ENCODE results near the gene CDH8. TPM values are rescaled to one million over a fixed set of nuclear protein-coding genes. Genes with fewer than 3 reads are reported as not detected.
A peak's percentile ranks its signal among the peaks of the same experiment; 100 is the strongest.

The CDH8 gene
- total RNA-seq, 1 experiment from 2014 or later, result 5.7 TPM

DNA sequence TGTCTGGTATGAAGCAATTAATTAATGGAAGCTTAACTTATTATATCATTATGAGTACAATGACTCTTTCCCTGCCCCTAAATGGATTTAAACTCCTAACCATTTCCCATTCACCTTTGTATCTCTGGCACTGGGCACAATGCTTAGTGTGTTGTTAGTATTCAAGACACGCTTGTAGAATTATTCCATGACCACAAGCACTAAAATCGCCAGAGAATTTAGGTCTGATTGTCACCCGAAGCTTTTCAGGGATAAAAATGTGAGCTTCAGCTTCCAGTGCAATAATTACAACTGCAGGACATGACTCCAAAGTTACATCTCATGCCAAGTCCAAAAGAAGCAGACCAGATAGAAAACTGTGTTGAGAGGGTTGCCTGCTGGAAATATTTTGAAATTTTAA is 101.6 kb downstream of the CDH8 start:
- Histone ChIP-seq H3K27ac (ENCODE audit: low read length) (no peak overlapping the region), H3K4me1 (ENCODE audit: insufficient read depth, low read length) (peaks cover 14% of the 10 kb centered on the region), H3K9me2 (replicated peaks; ENCODE audit: low read length) (no peaks in the 10 kb centered on the region), H3K27me3 (ENCODE audit: low read length) (no peaks in the 10 kb centered on the region), H3K4me2 (ENCODE audit: low read length) (no peak overlapping the region), H3K79me2 (ENCODE audit: low read length) (no peaks in the 10 kb centered on the region), H3K9me3 (ENCODE audit: low read length) (no peaks in the 10 kb centered on the region), H3K9ac (ENCODE audit: low read length) (no peak overlapping the region), H3K4me3 (ENCODE audit: low read length) (no peak overlapping the region), H3K36me3 (ENCODE audit: low read depth, low read length) (no peaks in the 10 kb centered on the region), H2AFZ (ENCODE audit: low read length) (no peak overlapping the region), H3F3A (ENCODE audit: low read length, unreplicated experiment) (no peaks in the 10 kb centered on the region), H4K20me1 (ENCODE audit: low read length) (no peaks in the 10 kb centered on the region)
- intact Hi-C loops (cut with micrococcal nuclease), result loop anchor here (5.0 to 10.0 kb wide), 2 partner anchors 222 to 270 kb away; no protein-coding TSS in a partner anchor
- BruUV-seq (replicated peaks), result no TSS peak
- DNase-seq (no peak), ATAC-seq (no peak)
- POLR2A ChIA-PET (ENCODE audit: unreplicated experiment), result no interaction called here
- TF ChIP-seq EZH2phosphoT487 (IDR thresholded peaks at IDR 0.05; ENCODE audit: borderline replicate concordance, low read length) (no peak), CTCF (conservative IDR thresholded peaks at IDR 0.05; ENCODE audit: low read depth, low read length) (no peak), EZH2 (IDR thresholded peaks at IDR 0.05; ENCODE audit: low read length, unreplicated experiment) (no peak)
- CTCF ChIA-PET, result no interaction called here

- Histone ChIP-seq H3F3A (ENCODE audit: low read length, unreplicated experiment) (no peaks in the 10 kb centered on the region), H3K9ac (ENCODE audit: low read length) (peak overlapping the region; percentile 15; the same call in 1 of the 2 replicates), H3K79me2 (ENCODE audit: low read length) (no peaks in the 10 kb centered on the region), H2AFZ (ENCODE audit: low read length) (no peak overlapping the region), H3K27me3 (ENCODE audit: low read length) (no peaks in the 10 kb centered on the region), H3K4me1 (ENCODE audit: insufficient read depth, low read length) (peaks cover 26% of the 10 kb centered on the region), H3K9me3 (ENCODE audit: low read length) (no peaks in the 10 kb centered on the region), H3K27ac (ENCODE audit: low read length) (peak overlapping the region; percentile 74), H3K9me2 (replicated peaks; ENCODE audit: low read length) (no peaks in the 10 kb centered on the region), H3K4me3 (ENCODE audit: low read length) (no peak overlapping the region), H3K36me3 (ENCODE audit: low read depth, low read length) (no peaks in the 10 kb centered on the region), H3K4me2 (ENCODE audit: low read length) (peak overlapping the region; percentile 44), H4K20me1 (ENCODE audit: low read length) (no peaks in the 10 kb centered on the region)
- POLR2A ChIA-PET (ENCODE audit: unreplicated experiment), result interaction anchor here (0.5 kb wide), 1 partner anchor 265 kb away, joined by 3 read pairs; no protein-coding TSS in a partner anchor
- TF ChIP-seq EZH2 (IDR thresholded peaks at IDR 0.05; ENCODE audit: low read length, unreplicated experiment) (no peak), EZH2phosphoT487 (IDR thresholded peaks at IDR 0.05; ENCODE audit: borderline replicate concordance, low read length) (no peak), CTCF (conservative IDR thresholded peaks at IDR 0.05; ENCODE audit: low read depth, low read length) (no peak)
- CTCF ChIA-PET, result no interaction called here
- peak; percentile 89 for ATAC-seq
- DNase-seq, result peak; percentile 79
- BruUV-seq (replicated peaks), result no TSS peak
- intact Hi-C loops (cut with micrococcal nuclease), result loop anchor here (5.0 to 10.0 kb wide), 2 partner anchors 217 to 265 kb away; no protein-coding TSS in a partner anchor
Measured at GRCh38 chr16:61929776-61930175, 106.5 kb downstream of the CDH8 start.

DNA sequence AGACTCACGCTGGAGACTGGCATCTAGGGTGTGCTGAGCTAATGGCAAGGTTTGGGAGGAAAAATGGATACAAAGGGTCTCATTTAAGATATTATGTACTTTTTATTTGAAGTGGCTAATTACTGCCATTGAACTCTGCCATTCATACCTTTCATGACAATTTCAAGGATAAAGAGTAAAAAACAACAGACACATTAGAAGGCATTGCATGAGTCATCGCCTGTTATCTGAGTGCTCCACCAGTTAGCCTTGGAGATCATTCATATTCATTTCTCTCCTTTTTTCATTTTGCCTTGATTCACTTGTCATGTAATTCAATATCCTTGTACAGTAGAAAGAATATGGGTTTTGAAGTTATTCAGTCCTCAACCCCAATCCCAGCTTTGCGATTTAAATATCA is 109.5 kb downstream of the CDH8 start:
- Histone ChIP-seq H2AFZ (ENCODE audit: low read length) (no peak overlapping the region), H3K27me3 (ENCODE audit: low read length) (no peaks in the 10 kb centered on the region), H3K27ac (ENCODE audit: low read length) (peak overlapping the region; percentile 20; the same call in 1 of the 2 replicates), H3K4me3 (ENCODE audit: low read length) (no peak overlapping the region), H4K20me1 (ENCODE audit: low read length) (no peaks in the 10 kb centered on the region), H3K9me3 (ENCODE audit: low read length) (no peaks in the 10 kb centered on the region), H3K79me2 (ENCODE audit: low read length) (no peaks in the 10 kb centered on the region), H3K9me2 (replicated peaks; ENCODE audit: low read length) (no peaks in the 10 kb centered on the region), H3K36me3 (ENCODE audit: low read depth, low read length) (no peaks in the 10 kb centered on the region), H3K9ac (ENCODE audit: low read length) (no peak overlapping the region), H3K4me1 (ENCODE audit: insufficient read depth, low read length) (peaks cover 26% of the 10 kb centered on the region), H3K4me2 (ENCODE audit: low read length) (peak overlapping the region; percentile 29; the same call in 1 of the 2 replicates), H3F3A (ENCODE audit: low read length, unreplicated experiment) (no peaks in the 10 kb centered on the region)
- CTCF ChIA-PET, result no interaction called here
- DNase-seq (peak; percentile 31), ATAC-seq (peak; percentile 26; the same call in 1 of the 2 replicates)
- intact Hi-C loops (cut with micrococcal nuclease), result no loop called here
- TF ChIP-seq EZH2 (IDR thresholded peaks at IDR 0.05; ENCODE audit: low read length, unreplicated experiment) (no peak), EZH2phosphoT487 (IDR thresholded peaks at IDR 0.05; ENCODE audit: borderline replicate concordance, low read length) (no peak)
- no TSS peak for BruUV-seq (replicated peaks)
- POLR2A ChIA-PET (ENCODE audit: unreplicated experiment), result no interaction called here

Measured in PC-3 (cell line).